ENCODE measurements around the gene EIF4A3. TPM values are rescaled to one million over a fixed set of nuclear protein-coding genes. Genes with fewer than 3 reads are reported as not detected.

The EIF4A3 gene
- total RNA-seq, 6 donors from 2014 or later, result 48.2 to 86.2 (median 61.8) TPM

DNA sequence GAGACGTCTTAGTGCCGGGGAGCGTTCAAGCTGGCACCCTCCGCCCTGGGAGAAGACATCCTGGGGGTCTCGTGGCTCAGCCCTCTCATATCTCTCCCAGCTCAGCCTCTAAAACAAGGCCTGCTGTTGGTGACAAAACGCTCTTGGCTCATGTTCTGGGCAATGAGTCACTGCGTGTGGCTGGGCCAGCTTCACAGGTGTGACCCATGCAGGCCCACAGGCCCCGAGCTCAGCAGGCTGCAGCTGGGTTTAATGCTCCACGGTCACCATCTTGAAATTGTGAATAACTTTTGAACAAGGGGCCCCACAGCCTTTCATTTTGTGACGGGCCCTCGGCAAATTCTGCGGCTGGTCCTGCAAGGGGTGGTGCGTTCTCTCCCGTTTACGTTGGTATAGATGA lies 23.1 kb downstream of the EIF4A3 start:
- Histone ChIP-seq H3K9me3 (no peaks in the 10 kb centered on the region), H3K4me1 (no peaks in the 10 kb centered on the region), H3K4me3 (no peak overlapping the region), H3K27ac (no peak overlapping the region), H3K36me3 (peaks cover 0 to 3% (median under 1%) of the 10 kb centered on the region in 4 donors), H3K27me3 (no peaks in the 10 kb centered on the region)
- ATAC-seq (ENCODE audit: low FRiP score in 2 of 2) (no peak), DNase-seq (no peak)
- WGBS, 2 donors, result 86 to 91% methylated on average over 14 to 15 of the region's 15 CpGs
- no peak for TF ChIP-seq POLR2AphosphoS5 (IDR thresholded peaks at IDR 0.05)
- TF ChIP-seq, protein P1, sequence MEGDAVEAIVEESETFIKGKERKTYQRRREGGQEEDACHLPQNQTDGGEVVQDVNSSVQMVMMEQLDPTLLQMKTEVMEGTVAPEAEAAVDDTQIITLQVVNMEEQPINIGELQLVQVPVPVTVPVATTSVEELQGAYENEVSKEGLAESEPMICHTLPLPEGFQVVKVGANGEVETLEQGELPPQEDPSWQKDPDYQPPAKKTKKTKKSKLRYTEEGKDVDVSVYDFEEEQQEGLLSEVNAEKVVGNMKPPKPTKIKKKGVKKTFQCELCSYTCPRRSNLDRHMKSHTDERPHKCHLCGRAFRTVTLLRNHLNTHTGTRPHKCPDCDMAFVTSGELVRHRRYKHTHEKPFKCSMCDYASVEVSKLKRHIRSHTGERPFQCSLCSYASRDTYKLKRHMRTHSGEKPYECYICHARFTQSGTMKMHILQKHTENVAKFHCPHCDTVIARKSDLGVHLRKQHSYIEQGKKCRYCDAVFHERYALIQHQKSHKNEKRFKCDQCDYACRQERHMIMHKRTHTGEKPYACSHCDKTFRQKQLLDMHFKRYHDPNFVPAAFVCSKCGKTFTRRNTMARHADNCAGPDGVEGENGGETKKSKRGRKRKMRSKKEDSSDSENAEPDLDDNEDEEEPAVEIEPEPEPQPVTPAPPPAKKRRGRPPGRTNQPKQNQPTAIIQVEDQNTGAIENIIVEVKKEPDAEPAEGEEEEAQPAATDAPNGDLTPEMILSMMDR (IDR thresholded peaks at IDR 0.05), result no peak
- TF ChIP-seq EP300 (IDR thresholded peaks at IDR 0.05), result no peak
- TF ChIP-seq POLR2A (IDR thresholded peaks at IDR 0.05), result no peak

DNA sequence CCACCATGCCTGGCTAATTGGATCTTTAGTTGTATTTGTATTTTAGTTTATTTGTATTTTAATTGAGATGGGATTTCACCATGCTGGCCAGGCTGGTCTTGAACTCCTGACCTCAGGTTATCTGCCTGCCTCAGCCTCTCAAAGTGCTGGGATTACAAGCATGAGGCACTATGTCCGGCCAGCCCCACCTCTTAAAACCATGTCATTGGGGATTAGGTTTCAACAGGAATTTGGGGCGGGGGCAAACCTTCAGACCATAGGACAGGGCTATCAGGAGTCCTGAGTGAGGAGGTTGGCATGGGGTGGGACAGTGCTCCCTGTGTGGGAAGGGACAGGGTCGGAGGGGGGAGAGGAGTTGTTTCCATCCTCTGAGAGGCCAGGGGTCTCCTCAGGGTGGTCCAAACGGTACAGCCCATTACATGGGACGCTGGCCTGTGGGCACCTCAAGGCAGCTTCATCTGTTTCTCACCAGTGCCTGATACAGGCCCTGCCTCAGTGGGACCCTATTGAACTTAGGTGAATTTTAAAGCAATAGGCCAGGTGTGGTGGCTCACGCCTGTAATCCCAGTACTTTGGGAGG lies 23.9 kb downstream of the EIF4A3 start:
- H3K9me3 ChIP-seq, result no peaks in the 10 kb centered on the region
- TF ChIP-seq POLR2A (IDR thresholded peaks at IDR 0.05) (no peak), EP300 (IDR thresholded peaks at IDR 0.05) (no peak), POLR2AphosphoS5 (IDR thresholded peaks at IDR 0.05) (no peak)
- TF ChIP-seq, protein P1 (IDR thresholded peaks at IDR 0.05), result no peak
- peaks cover 0 to 6% (median 2%) of the 10 kb centered on the region in 4 donors for H3K36me3 ChIP-seq
- no peak overlapping the region for H3K4me3 ChIP-seq
- no peak overlapping the region for H3K27ac ChIP-seq
- DNase-seq, result no peak
- ATAC-seq (ENCODE audit: low FRiP score in 2 of 2), result no peak
- 45 to 85% methylated on average over 2 to 4 of the region's 6 CpGs for WGBS, 2 donors
- H3K4me1 ChIP-seq, result no peaks in the 10 kb centered on the region
- no peaks in the 10 kb centered on the region for H3K27me3 ChIP-seq

DNA sequence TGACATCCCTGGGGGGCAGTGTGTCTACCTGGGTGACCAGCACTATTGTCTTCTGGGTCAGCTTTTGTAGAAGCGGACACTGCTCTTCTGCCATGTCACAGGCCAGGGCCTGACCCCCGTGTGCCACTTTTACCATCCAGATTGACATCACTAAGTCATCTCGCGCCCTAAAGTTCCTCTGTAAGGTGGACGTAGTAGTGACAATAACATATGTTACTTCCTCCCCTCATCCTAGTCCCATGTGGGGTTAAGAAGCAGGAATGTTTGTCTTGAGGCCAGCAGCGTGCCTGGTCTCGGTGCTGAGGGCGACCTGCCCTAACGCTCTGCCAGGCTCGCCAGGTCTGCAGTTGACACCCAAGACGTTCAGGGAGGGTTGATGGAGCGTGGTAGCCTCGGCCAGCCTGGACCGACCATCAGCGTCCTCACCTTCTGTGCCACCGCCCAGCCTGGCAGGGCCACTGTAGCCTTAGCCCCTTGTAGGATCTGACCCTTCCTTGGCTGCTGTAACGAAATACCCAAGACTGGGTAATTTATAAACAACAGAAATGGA lies 24.8 kb downstream of the EIF4A3 start:
- WGBS, 2 donors, result 90 to 91% methylated on average over 6 to 17 of the region's 17 CpGs
- Histone ChIP-seq H3K36me3 (peaks cover 0 to 6% (median 2%) of the 10 kb centered on the region in 4 donors), H3K4me3 (no peak overlapping the region), H3K9me3 (no peaks in the 10 kb centered on the region), H3K4me1 (no peaks in the 10 kb centered on the region), H3K27me3 (no peaks in the 10 kb centered on the region), H3K27ac (no peak overlapping the region)
- DNase-seq (no peak), ATAC-seq (ENCODE audit: low FRiP score in 2 of 2) (no peak)
- TF ChIP-seq POLR2AphosphoS5 (IDR thresholded peaks at IDR 0.05) (no peak), POLR2A (IDR thresholded peaks at IDR 0.05) (no peak), EP300 (IDR thresholded peaks at IDR 0.05) (no peak)
- TF ChIP-seq, protein P1 (IDR thresholded peaks at IDR 0.05), result no peak

DNA sequence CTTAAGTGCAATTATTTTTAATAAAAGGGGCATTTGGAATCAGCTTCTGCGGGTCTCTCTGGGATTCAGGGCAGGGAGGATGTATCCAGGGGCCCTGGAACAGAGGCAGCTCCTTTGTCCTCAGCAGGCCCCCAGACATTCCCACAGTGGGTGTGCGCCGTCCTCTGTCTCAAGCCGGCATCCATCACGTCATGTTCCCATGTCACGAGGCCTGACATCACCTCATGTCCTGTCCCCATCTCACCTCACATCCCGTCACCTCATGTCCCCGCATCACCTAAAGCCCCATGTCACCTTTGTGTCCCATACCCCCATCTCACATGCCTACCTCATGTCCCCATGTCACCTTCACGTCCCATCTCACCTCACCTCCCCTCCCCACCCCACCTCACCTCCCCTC lies 27.1 kb downstream of the EIF4A3 start:
- Histone ChIP-seq H3K4me3 (no peak overlapping the region), H3K36me3 (peaks cover 0 to 6% (median 2%) of the 10 kb centered on the region in 4 donors), H3K27me3 (no peaks in the 10 kb centered on the region), H3K4me1 (no peaks in the 10 kb centered on the region), H3K27ac (no peak overlapping the region), H3K9me3 (no peaks in the 10 kb centered on the region)
- DNase-seq (no peak), ATAC-seq (ENCODE audit: low FRiP score in 2 of 2) (no peak)
- WGBS, 2 donors, result 88 to 95% methylated on average over 9 of the region's 9 CpGs
- no peak for TF ChIP-seq POLR2AphosphoS5 (IDR thresholded peaks at IDR 0.05)
- TF ChIP-seq POLR2A (IDR thresholded peaks at IDR 0.05), result no peak
- TF ChIP-seq, protein P1 (IDR thresholded peaks at IDR 0.05), result no peak
- no peak for TF ChIP-seq EP300 (IDR thresholded peaks at IDR 0.05)
